Body of pancreas (tissue), 4 donors: ENCODE measurements around the gene NWD2.

Experiments used
- POLR2A ChIP-seq, 3 donors: fragments of 450-650 bp; IDR thresholded peaks; one replicate each; pipeline ENCODE4 v1.6.1; 2016; ENCODE audit warnings: antibody characterized with exemption in 3 of 3, mild to moderate bottlenecking in 2 of 3
- TF ChIP-seq, protein P1 (sequence below), 7 experiments: fragments of 450-650 bp in 4 of 7; fragments of 200-600 bp in 3 of 7; sonication (generic) in 3 of 7; IDR thresholded peaks; one replicate each; pipeline ENCODE4 v1.5.1; 2016 to 2019; ENCODE audit warnings: antibody characterized with exemption in 7 of 7

DNA sequence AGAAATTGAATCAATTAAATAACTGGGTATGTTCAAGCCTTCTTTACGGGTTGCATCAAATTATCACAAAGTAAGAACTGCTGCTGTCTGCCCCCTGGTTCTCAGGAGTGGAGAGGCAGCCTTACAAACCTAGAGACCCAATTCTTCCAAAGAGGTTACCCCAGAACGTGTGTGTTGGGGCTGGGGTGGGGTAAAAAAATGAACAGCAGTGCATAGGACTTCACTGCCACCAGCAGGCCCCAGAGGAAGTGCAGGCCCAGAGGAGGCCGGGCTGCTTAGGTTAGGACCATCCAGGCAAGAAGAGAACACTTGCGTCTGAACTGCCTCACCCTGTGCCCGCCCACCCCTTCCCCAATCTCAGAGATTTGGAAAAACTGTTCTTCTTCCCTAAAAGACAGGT is 1.5 kb upstream of the NWD2 start:
- TF ChIP-seq, protein P1, sequence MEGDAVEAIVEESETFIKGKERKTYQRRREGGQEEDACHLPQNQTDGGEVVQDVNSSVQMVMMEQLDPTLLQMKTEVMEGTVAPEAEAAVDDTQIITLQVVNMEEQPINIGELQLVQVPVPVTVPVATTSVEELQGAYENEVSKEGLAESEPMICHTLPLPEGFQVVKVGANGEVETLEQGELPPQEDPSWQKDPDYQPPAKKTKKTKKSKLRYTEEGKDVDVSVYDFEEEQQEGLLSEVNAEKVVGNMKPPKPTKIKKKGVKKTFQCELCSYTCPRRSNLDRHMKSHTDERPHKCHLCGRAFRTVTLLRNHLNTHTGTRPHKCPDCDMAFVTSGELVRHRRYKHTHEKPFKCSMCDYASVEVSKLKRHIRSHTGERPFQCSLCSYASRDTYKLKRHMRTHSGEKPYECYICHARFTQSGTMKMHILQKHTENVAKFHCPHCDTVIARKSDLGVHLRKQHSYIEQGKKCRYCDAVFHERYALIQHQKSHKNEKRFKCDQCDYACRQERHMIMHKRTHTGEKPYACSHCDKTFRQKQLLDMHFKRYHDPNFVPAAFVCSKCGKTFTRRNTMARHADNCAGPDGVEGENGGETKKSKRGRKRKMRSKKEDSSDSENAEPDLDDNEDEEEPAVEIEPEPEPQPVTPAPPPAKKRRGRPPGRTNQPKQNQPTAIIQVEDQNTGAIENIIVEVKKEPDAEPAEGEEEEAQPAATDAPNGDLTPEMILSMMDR (IDR thresholded peaks at IDR 0.05) = no peak
- no peak for TF ChIP-seq POLR2A (IDR thresholded peaks at IDR 0.05)
